ENCODE results near the gene LCE3C.

DNA sequence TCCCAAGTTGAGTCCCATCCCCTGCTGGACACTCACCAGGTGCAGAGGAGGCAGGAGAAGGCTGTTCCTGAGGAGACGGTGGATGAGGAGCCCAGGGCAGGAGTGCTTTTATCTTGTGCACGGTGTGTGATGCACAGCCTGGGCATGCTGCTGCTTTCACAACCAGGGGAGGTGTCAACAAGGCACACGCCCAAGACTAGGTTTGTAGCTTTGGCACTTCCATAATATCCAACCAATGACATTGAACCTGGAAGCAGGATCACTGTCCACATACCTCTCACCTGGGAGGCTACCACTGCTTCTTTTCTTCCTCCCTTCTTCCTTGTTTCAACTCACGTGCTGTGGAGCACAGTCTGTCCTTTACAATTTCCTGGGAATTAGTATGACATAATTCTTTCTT is 19.6 kb upstream of the LCE3C start, which contains the start of gene LCE3D:
- TF ChIP-seq EZH2 (IDR thresholded peaks at IDR 0.05) (no peak), POLR2AphosphoS5 (IDR thresholded peaks at IDR 0.05; ENCODE audit: borderline replicate concordance, low read depth, low read length) (no peak)

Data from SK-N-MC (cell line).